ENCODE measurements around the gene ALK.

Gene ALK

GRCh38 chr2:29821591-29821990 lies 99.8 kb downstream of the ALK start:
- no peak for DNase-seq (ENCODE audit: low read depth)
- TF ChIP-seq CTCF (conservative IDR thresholded peaks at IDR 0.05; ENCODE audit: control insufficient read depth, insufficient read depth, low read depth, low read length), result no peak
- H3K4me3 ChIP-seq (ENCODE audit: control insufficient read depth, low read depth, low read length), result no peak overlapping the region

- H3K4me3 ChIP-seq (ENCODE audit: control insufficient read depth, low read depth, low read length), result no peak overlapping the region
- TF ChIP-seq CTCF (conservative IDR thresholded peaks at IDR 0.05; ENCODE audit: control insufficient read depth, insufficient read depth, low read depth, low read length), result no peak
- no peak for DNase-seq (ENCODE audit: low read depth)
These were observed 101.8 kb downstream of the ALK start for GRCh38 chr2:29819570-29819969.

- no peak overlapping the region for H3K4me3 ChIP-seq (ENCODE audit: control insufficient read depth, low read depth, low read length)
- no peak for DNase-seq (ENCODE audit: low read depth)
- TF ChIP-seq CTCF (conservative IDR thresholded peaks at IDR 0.05; ENCODE audit: control insufficient read depth, insufficient read depth, low read depth, low read length), result no peak
These were observed 103.3 kb downstream of the ALK start for GRCh38 chr2:29817801-29818680.

GRCh38 chr2:29817299-29817698 lies 104.1 kb downstream of the ALK start:
- DNase-seq (ENCODE audit: low read depth), result no peak
- H3K4me3 ChIP-seq (ENCODE audit: control insufficient read depth, low read depth, low read length), result no peak overlapping the region
- no peak for TF ChIP-seq CTCF (conservative IDR thresholded peaks at IDR 0.05; ENCODE audit: control insufficient read depth, insufficient read depth, low read depth, low read length)

- no peak for TF ChIP-seq CTCF (conservative IDR thresholded peaks at IDR 0.05; ENCODE audit: control insufficient read depth, insufficient read depth, low read depth, low read length)
- H3K4me3 ChIP-seq (ENCODE audit: control insufficient read depth, low read depth, low read length), result no peak overlapping the region
- no peak for DNase-seq (ENCODE audit: low read depth)
These were observed 104.7 kb downstream of the ALK start for GRCh38 chr2:29816651-29817050.

GRCh38 chr2:29811378-29811777 lies 110.0 kb downstream of the ALK start:
- no peak for TF ChIP-seq CTCF (conservative IDR thresholded peaks at IDR 0.05; ENCODE audit: control insufficient read depth, insufficient read depth, low read depth, low read length)
- no peak overlapping the region for H3K4me3 ChIP-seq (ENCODE audit: control insufficient read depth, low read depth, low read length)
- no peak for DNase-seq (ENCODE audit: low read depth)
